ENCODE results near the gene KIF6. TPM values are rescaled to one million over a fixed set of nuclear protein-coding genes. Genes with fewer than 3 reads are reported as not detected.

Gene KIF6
- total RNA-seq, 4 donors from 2014 or later = 0.14 to 46.6 (median 0.48) TPM; not detected in 1

DNA sequence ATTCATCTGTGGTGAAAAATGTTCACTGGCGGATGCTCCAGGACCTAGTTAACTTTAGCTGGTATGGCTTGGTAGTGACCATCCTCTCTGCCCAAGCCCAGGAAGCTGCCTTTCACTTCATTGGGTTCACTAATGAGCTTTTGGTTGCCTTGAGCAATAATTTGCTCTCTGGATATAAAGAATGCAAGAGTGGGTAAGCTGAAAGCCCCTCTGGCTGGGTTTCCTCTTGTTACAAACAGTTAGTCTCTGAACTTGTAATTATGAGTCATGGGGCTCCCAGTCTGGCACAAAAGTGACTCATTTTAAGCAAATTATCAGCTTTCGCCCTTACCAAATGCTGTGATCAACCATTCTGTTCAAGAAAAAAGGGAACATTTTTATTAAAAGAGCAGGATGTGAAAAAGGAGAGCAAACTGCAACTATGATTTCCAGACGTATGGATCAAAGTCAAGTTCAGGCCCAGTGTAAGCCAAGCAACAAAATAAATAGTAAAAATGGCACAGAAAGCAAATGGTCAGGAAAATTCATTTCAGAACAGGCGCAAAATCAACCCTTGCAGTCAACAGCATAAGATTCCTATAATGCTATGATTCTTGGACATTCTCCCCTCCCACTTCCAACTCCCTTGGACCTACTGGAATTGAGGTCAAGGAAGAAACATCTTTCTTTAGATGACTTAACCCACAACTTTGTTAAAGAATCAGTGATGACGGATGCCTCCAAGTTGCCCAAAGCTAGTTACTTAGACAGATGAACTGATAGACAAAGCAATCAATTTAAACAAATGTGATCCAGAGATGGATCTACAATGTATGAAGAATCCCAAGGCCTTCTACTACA is 272.7 kb downstream of the KIF6 start:
- WGBS, 2 donors (ENCODE audit: low coverage in 1 of 2) = 83 to 84% methylated on average over 4 to 5 of the region's 5 CpGs
- H3K9me3 ChIP-seq = no peaks in the 10 kb centered on the region

DNA sequence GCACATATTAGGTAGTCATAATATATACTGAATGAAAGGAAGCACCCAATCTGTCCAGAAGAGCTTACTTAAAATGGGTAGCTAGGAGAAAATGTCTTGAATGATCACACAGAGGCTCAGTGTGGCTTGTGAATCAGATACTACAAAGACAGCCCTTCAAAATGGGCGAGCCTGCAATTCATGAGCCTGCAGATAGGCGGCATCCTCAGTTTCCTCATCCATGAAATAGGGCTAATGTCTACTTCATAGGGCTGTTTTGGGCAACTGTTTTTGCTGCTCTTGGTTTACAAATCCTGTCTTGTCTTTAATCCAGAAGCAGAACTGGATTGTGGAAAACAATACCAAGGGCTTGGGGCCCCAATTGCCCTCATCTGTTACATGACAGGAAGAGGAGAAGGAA is 273.4 kb downstream of the KIF6 start:
- in situ Hi-C loops (cut with MboI; ENCODE audit: low pct_ligation_motif_present in 1 of 4, low pct_unique_long_range_greater_than_20kb in 1 of 4, low sequenced_read_pairs in 3 of 4) = no loop called here
- no peak for DNase-seq
- WGBS, 2 donors (ENCODE audit: low coverage in 1 of 2) = 86% methylated on average over 2 of the region's 2 CpGs; no CpG with 5 or more reads in 1 of the 2 donors
- intact Hi-C loops (cut with DNase I; ENCODE audit: low total_unique reads) = no loop called here
- Histone ChIP-seq H3K9me3 (no peaks in the 10 kb centered on the region), H3K36me3 (no peaks in the 10 kb centered on the region), H3K4me1 (no peaks in the 10 kb centered on the region), H3K4me3 (no peak overlapping the region), H3K27me3 (no peaks in the 10 kb centered on the region), H3K27ac (no peak overlapping the region)
- TF ChIP-seq, protein P1, sequence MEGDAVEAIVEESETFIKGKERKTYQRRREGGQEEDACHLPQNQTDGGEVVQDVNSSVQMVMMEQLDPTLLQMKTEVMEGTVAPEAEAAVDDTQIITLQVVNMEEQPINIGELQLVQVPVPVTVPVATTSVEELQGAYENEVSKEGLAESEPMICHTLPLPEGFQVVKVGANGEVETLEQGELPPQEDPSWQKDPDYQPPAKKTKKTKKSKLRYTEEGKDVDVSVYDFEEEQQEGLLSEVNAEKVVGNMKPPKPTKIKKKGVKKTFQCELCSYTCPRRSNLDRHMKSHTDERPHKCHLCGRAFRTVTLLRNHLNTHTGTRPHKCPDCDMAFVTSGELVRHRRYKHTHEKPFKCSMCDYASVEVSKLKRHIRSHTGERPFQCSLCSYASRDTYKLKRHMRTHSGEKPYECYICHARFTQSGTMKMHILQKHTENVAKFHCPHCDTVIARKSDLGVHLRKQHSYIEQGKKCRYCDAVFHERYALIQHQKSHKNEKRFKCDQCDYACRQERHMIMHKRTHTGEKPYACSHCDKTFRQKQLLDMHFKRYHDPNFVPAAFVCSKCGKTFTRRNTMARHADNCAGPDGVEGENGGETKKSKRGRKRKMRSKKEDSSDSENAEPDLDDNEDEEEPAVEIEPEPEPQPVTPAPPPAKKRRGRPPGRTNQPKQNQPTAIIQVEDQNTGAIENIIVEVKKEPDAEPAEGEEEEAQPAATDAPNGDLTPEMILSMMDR (IDR thresholded peaks at IDR 0.05) = peak in 4 of 5 experiments; percentile 22 to 31 (median 24)
- TF ChIP-seq EP300 (IDR thresholded peaks at IDR 0.05; ENCODE audit: low read depth) = no peak

More for the DNA sequence above, 272.7 kb downstream of the KIF6 start:
- Histone ChIP-seq H3K4me1 (no peaks in the 10 kb centered on the region), H3K36me3 (no peaks in the 10 kb centered on the region), H3K27ac (no peak overlapping the region), H3K4me3 (no peak overlapping the region), H3K27me3 (no peaks in the 10 kb centered on the region)
- DNase-seq = no peak
- in situ Hi-C loops (cut with MboI; ENCODE audit: low pct_ligation_motif_present in 1 of 4, low pct_unique_long_range_greater_than_20kb in 1 of 4, low sequenced_read_pairs in 3 of 4) (no loop called here), intact Hi-C loops (cut with DNase I; ENCODE audit: low total_unique reads) (no loop called here)
- TF ChIP-seq POLR2AphosphoS5 (IDR thresholded peaks at IDR 0.05) = no peak
- TF ChIP-seq, protein P1 (IDR thresholded peaks at IDR 0.05) = no peak
- TF ChIP-seq POLR2A (IDR thresholded peaks at IDR 0.05) = no peak
- TF ChIP-seq EP300 (IDR thresholded peaks at IDR 0.05; ENCODE audit: low read depth) = no peak

GRCh38 chr6:39449022-39449421 is 276.2 kb downstream of the KIF6 start:
- 80 to 84% methylated on average over 5 of the region's 5 CpGs for WGBS, 2 donors (ENCODE audit: low coverage in 1 of 2)
- H3K4me1 ChIP-seq = no peaks in the 10 kb centered on the region
- no peaks in the 10 kb centered on the region for H3K27me3 ChIP-seq
- in situ Hi-C loops (cut with MboI; ENCODE audit: low pct_ligation_motif_present in 1 of 4, low pct_unique_long_range_greater_than_20kb in 1 of 4, low sequenced_read_pairs in 3 of 4) = no loop called here
- no peak for DNase-seq
- no peaks in the 10 kb centered on the region for H3K9me3 ChIP-seq
- intact Hi-C loops (cut with DNase I; ENCODE audit: low total_unique reads) = no loop called here
- H3K36me3 ChIP-seq = no peaks in the 10 kb centered on the region
- H3K4me3 ChIP-seq = no peak overlapping the region
- H3K27ac ChIP-seq = no peak overlapping the region
- no peak for TF ChIP-seq EP300 (IDR thresholded peaks at IDR 0.05; ENCODE audit: low read depth)
- TF ChIP-seq POLR2AphosphoS5 (IDR thresholded peaks at IDR 0.05) = no peak
- no peak for TF ChIP-seq POLR2A (IDR thresholded peaks at IDR 0.05)
- TF ChIP-seq, protein P1 (IDR thresholded peaks at IDR 0.05) = no peak

GRCh38 chr6:39446909-39447308 is 278.3 kb downstream of the KIF6 start:
- DNase-seq = no peak
- in situ Hi-C loops (cut with MboI; ENCODE audit: low pct_ligation_motif_present in 1 of 4, low pct_unique_long_range_greater_than_20kb in 1 of 4, low sequenced_read_pairs in 3 of 4) = no loop called here
- Histone ChIP-seq H3K9me3 (no peaks in the 10 kb centered on the region), H3K36me3 (no peaks in the 10 kb centered on the region), H3K4me3 (no peak overlapping the region), H3K27me3 (no peaks in the 10 kb centered on the region), H3K4me1 (no peaks in the 10 kb centered on the region), H3K27ac (no peak overlapping the region)
- TF ChIP-seq POLR2A (IDR thresholded peaks at IDR 0.05) = no peak
- TF ChIP-seq, protein P1 (IDR thresholded peaks at IDR 0.05) = no peak
- no peak for TF ChIP-seq POLR2AphosphoS5 (IDR thresholded peaks at IDR 0.05)
- no peak for TF ChIP-seq EP300 (IDR thresholded peaks at IDR 0.05; ENCODE audit: low read depth)
- intact Hi-C loops (cut with DNase I; ENCODE audit: low total_unique reads) = no loop called here
- WGBS, 2 donors (ENCODE audit: low coverage in 1 of 2) = 39 to 59% methylated on average over 2 of the region's 2 CpGs
